Stomach (tissue), 4 donors: ENCODE results near the gene HNRNPA2B1.

ENCODE experiments used
- CTCF ChIP-seq, 7 experiments: fragments of 450-650 bp in 4 of 7; fragments of 200-600 bp in 3 of 7; sonication (generic) in 3 of 7; IDR thresholded peaks; one replicate each; pipeline ENCODE4 v1.5.1; 2016 to 2019; ENCODE audit warnings: antibody characterized with exemption in 7 of 7, control low read depth in 2 of 7, mild to moderate bottlenecking in 1 of 7
- POLR2A ChIP-seq, 4 donors: fragments of 450-650 bp; IDR thresholded peaks; one replicate each; pipeline ENCODE4 v1.6.1; 2016; ENCODE audit warnings: antibody characterized with exemption in 4 of 4, control low read depth in 2 of 4, mild to moderate bottlenecking in 1 of 4, moderate library complexity in 1 of 4
- POLR2AphosphoS5 ChIP-seq, 3 donors: sonication (generic); formaldehyde crosslinking; IDR thresholded peaks; one replicate each; pipeline ENCODE4 v1.6.1; 2016; ENCODE audit warnings: antibody characterized with exemption in 3 of 3

- TF ChIP-seq CTCF (IDR thresholded peaks at IDR 0.05): no peak
- no peak for TF ChIP-seq POLR2A (IDR thresholded peaks at IDR 0.05)
- peak in 2 of 3 donors; percentile 6 to 8 for TF ChIP-seq POLR2AphosphoS5 (IDR thresholded peaks at IDR 0.05)
These were observed 13.9 kb downstream of the HNRNPA2B1 start for GRCh38 chr7:26186364-26187311.
